ENCODE data around the gene MT4.

The MT4 gene

DNA sequence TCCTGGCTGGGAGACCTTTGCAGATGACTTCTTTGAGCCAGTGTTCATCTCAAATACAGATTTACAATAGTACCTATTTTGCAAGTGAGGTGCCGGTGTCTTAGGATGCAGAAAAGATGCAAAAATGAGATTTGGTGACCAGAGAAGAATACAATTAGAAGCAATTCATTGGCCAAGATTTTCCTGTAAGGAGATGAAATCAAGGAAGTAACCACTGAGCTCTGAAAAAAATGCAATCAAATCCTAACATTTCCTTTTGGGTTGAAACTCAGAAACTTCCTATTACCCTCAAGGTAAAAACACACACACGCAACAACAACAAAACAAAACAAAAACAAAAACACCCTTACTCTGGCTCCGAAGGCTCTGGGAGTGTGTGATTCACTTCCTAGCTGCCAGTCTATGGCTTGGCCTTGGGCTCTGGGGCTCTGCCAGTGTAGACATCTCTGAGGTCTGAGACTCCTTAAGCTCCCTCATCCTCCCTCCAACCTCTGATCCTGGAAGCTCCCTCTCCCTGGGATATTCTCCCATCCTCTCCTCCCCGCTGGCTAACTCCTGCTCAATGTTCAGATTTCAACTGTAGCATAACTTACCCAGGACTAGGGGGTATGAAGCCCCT is 16.8 kb upstream of the MT4 start:
- DNase-seq = no peak
- Mint-ChIP-seq H3K9me3 (no peaks in the 10 kb centered on the region), H3K36me3 (ENCODE audit: low read depth) (no peaks in the 10 kb centered on the region), H3K27me3 (peaks cover 1% of the 10 kb centered on the region), H3K27ac (peak overlapping the region; percentile 33), H3K4me1 (ENCODE audit: low read depth) (peaks cover 20% of the 10 kb centered on the region), H3K4me3 (no peak overlapping the region)

DNA sequence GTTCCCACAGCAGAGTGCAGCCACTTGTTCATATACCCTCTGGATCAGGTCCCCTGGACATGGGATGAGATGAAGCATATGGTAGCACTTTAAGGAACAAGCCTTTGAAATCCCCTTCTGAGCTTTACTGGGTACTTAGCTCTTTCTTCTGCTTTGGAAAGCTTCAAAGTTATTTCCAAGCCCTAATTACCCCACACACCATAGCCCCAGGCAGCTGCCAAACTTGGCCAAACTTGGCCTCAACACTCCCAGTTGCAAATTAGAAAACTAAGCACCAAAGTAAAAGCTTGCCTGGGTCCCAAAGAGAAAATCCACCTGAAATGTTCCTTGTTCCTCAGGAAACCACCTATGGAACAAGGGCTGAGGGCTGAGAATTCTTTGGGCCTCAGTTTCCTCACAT is 15.7 kb upstream of the MT4 start:
- H3K4me3 Mint-ChIP-seq = no peak overlapping the region
- H3K36me3 Mint-ChIP-seq (ENCODE audit: low read depth) = no peaks in the 10 kb centered on the region
- H3K27me3 Mint-ChIP-seq = peaks cover 10% of the 10 kb centered on the region
- no peak for DNase-seq
- H3K9me3 Mint-ChIP-seq = no peaks in the 10 kb centered on the region
- peaks cover 20% of the 10 kb centered on the region for H3K4me1 Mint-ChIP-seq (ENCODE audit: low read depth)
- H3K27ac Mint-ChIP-seq = no peak overlapping the region

DNA sequence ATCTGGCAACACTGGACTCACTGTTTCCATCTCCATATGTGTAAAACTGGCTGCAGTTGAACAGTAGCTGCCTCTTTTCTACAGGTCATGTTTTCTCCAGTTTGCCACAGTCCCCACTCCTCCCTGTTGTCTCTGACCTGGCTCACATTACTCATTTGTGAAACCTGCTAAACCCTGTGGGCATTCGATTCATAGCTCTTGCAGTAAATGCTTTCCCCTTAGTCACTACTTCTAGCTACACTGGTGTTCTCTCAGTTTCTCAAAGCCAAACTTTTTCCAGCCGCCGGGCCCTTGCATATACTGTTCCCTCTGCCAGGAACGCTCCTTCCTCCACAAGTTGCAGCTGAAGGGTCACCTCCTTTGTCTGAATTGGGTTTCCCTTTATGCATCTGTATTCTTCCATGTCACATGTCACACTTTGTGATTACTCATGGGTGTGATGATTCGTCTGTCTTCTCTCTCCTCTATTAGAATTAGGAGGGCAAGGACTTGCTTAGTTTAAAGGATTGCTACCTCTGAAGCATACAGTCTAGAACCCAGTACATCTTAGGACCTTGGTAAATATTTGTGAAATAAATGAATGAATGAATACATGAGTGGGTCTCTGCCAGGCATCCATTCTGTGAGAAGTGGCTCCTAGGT is 15.0 kb upstream of the MT4 start:
- Mint-ChIP-seq H3K36me3 (ENCODE audit: low read depth) (no peaks in the 10 kb centered on the region), H3K4me3 (no peak overlapping the region), H3K27ac (peak overlapping the region; percentile 3), H3K27me3 (peaks cover 10% of the 10 kb centered on the region), H3K9me3 (no peaks in the 10 kb centered on the region), H3K4me1 (ENCODE audit: low read depth) (peaks cover 20% of the 10 kb centered on the region)
- DNase-seq = peak; percentile 31

DNA sequence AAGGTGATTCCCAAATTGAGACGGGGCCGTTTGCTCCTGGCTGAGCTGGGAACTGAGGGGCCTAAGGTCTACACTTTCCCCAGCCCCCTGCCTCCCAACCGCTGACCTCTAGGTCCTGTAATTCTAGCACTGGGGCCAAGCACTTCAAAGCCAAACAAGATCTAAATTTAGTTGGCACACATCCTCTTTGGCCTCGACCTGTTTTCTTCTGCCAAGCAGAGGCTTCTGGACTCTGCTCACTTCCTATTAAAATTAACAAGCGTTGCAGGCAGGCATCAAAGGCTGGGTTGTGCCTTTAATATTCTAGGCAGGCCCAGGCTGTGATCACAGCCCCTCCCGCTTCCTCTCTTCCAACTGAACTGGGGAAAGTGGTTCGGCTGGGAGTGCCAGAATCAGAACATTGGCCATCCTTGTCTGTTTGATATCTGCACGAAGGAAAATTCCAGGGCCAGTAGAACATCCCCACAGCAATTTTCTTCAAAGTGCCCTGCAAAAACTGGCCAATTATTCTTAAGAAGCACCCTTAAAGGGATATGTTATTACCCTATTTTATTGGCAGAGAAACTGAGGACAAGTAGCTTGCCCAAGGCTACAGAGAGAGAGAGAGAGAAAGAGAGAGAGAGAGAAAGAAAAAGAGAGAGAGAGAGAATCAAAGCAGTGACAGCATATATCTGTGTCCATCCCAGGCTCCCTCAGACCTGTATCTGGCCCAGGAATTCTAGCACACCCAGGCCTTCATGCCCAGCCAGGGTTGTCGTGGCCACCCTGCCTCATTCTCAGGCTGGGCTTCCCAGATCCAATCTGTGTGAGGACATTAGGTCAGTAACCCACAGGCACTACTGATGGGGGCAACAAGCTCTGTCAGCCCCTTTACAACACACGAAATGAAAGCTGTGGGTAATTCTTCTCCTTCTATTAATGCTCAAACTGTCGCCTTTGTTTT is 12.8 kb upstream of the MT4 start:
- Mint-ChIP-seq H3K4me3 (no peak overlapping the region), H3K4me1 (ENCODE audit: low read depth) (peaks cover 20% of the 10 kb centered on the region), H3K36me3 (ENCODE audit: low read depth) (no peaks in the 10 kb centered on the region), H3K27ac (no peak overlapping the region), H3K27me3 (peaks cover 15% of the 10 kb centered on the region), H3K9me3 (no peaks in the 10 kb centered on the region)
- no peak for DNase-seq

DNA sequence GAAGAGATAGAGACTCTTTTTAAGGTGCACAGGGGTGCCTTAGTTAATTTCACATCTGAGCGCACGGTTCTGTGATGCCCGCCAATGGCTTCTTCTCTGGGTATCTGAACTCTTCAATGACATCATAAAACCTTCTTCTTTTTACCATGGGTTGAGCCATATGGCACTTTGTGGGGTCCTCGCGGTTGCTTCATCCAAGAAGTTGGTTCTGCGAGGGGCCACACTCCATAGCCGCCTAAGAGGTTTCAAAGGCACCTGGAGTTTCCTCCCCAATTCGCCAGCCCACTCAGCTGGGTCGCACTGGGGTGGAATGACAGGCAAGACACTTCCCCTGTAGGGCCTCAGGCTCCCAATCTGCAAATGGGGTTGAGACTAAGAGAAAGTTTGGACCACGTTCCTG is 10.4 kb upstream of the MT4 start:
- Mint-ChIP-seq H3K4me3 (no peak overlapping the region), H3K9me3 (no peaks in the 10 kb centered on the region), H3K27me3 (peaks cover 15% of the 10 kb centered on the region), H3K4me1 (ENCODE audit: low read depth) (peaks cover 6% of the 10 kb centered on the region), H3K27ac (no peak overlapping the region), H3K36me3 (ENCODE audit: low read depth) (no peaks in the 10 kb centered on the region)
- no peak for DNase-seq

DNA sequence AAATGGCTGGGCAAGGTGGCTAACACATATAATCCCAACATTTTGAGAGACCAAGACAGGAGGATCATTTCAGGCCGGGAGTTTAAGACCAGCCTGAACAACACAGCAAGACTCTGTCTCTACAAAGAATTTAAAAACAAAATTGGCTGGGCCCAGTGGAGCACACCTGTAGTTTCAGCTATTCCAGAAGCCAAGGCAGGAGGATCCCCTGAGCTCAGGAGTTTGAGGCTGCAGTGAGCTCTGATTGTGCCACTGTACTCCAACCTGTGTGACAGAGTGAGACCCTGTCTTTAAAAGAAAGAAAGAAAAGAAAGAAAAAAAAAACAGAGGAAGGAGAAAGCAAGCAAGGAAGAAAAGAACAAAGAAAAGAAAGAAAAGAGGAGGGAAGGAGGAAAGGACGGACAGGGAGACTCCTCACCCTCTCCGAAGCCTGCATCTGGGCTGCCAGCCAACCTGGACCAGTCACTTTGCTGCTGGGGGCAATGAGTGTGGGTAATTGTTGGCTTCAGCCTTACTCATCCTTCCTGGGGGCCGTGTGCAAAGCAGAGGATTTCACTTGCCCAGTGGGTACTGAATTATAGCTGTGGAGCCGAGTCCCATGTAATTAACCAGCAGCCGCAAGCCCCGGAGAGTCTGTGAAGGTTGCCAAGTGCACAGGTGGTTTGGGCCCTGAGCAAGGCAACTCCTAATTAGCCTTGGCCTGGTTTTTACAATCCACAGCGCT is 6.7 kb upstream of the MT4 start:
- Mint-ChIP-seq H3K4me3 (no peak overlapping the region), H3K27me3 (peaks cover 15% of the 10 kb centered on the region), H3K9me3 (no peaks in the 10 kb centered on the region), H3K27ac (no peak overlapping the region), H3K4me1 (ENCODE audit: low read depth) (no peaks in the 10 kb centered on the region), H3K36me3 (ENCODE audit: low read depth) (no peaks in the 10 kb centered on the region)
- no peak for DNase-seq

DNA sequence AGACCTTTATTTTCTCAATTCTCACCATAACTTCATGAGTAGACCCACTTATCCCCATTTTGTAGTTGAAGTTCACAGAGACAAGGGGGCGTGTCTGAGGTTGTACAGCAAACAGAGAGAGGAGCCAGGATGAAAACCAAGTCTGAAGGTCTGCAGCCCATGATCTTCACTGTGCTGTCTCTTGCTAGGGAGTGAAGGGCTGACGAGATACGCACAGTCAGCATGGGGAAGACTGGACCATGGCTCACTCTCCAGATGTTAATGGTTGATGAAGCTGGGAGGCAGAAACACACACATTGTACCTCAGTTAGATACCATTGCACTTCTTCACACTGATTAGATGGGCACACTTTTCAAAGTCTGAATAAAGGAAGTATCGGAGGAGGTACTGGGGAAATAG is 5.8 kb upstream of the MT4 start:
- no peak for DNase-seq
- H3K9me3 Mint-ChIP-seq = no peaks in the 10 kb centered on the region
- peaks cover 8% of the 10 kb centered on the region for H3K27me3 Mint-ChIP-seq
- H3K36me3 Mint-ChIP-seq (ENCODE audit: low read depth) = no peaks in the 10 kb centered on the region
- no peak overlapping the region for H3K27ac Mint-ChIP-seq
- H3K4me1 Mint-ChIP-seq (ENCODE audit: low read depth) = no peaks in the 10 kb centered on the region
- no peak overlapping the region for H3K4me3 Mint-ChIP-seq

DNA sequence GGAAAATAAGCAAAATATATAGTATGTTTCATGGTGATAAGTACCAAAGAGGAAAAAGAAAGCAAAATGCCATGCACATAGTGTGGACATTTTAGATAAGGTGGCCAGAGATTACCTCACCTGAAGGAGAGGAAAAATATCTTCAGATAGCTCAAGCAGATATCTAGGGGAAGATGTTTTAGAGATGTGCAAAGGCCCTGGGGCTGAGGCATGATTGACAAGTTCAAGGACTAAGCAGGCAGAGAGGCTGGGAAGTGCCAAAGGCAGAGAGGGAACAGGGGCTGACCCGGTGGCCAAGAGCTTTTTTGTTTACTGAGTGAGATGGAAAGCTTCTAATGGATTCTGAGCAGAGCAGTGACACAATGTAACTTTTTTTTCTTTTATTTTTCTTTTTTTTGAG is 4.4 kb upstream of the MT4 start:
- H3K4me1 Mint-ChIP-seq (ENCODE audit: low read depth) = no peaks in the 10 kb centered on the region
- peaks cover 3% of the 10 kb centered on the region for H3K27me3 Mint-ChIP-seq
- DNase-seq = no peak
- no peaks in the 10 kb centered on the region for H3K9me3 Mint-ChIP-seq
- no peak overlapping the region for H3K27ac Mint-ChIP-seq
- H3K4me3 Mint-ChIP-seq = no peak overlapping the region
- H3K36me3 Mint-ChIP-seq (ENCODE audit: low read depth) = no peaks in the 10 kb centered on the region

DNA sequence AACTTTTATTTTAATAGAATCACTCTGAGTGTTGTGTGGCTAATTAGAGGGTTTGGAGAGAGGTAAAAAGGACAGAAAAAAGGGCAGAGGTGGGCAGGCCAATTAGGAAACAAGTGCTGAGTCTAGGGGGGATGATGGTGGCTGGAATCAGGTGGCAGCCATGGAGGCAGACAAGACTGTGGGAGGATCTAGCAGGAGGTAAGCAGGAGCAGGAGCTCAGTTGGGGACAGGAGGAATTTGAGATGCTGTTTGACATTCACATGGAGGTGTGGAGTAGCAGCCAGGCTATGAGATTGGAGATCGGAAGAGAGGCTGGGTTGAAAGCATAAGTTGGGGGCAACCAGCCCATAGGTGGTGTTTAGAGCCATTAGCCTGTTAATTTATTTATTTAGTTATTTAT is 3.7 kb upstream of the MT4 start:
- no peaks in the 10 kb centered on the region for H3K4me1 Mint-ChIP-seq (ENCODE audit: low read depth)
- no peak for DNase-seq
- no peaks in the 10 kb centered on the region for H3K9me3 Mint-ChIP-seq
- H3K36me3 Mint-ChIP-seq (ENCODE audit: low read depth) = no peaks in the 10 kb centered on the region
- H3K27me3 Mint-ChIP-seq = peaks cover 3% of the 10 kb centered on the region
- H3K27ac Mint-ChIP-seq = no peak overlapping the region
- no peak overlapping the region for H3K4me3 Mint-ChIP-seq

DNA sequence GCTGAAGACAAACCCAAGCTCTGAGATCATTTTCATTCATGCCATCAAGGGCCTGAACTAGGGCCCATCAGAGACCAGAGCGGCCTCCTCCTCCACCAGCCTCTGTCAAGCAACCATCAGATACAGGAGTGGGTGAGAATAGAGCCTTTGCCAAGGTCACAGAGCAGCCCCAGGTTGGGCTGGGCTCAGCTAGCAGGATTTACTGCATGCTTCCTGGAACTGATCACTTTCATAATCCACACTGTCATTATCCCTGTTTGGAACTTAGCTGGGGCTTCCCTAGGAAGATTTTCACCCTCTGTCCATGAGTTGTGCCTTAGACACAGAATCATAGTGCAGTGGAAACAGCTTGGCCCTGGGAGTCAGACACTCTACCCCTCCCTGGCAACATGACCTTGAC is 5.1 kb downstream of the MT4 start:
- Mint-ChIP-seq H3K27ac (no peak overlapping the region), H3K27me3 (no peaks in the 10 kb centered on the region), H3K9me3 (no peaks in the 10 kb centered on the region), H3K4me3 (no peak overlapping the region), H3K4me1 (ENCODE audit: low read depth) (no peaks in the 10 kb centered on the region), H3K36me3 (ENCODE audit: low read depth) (no peaks in the 10 kb centered on the region)
- no peak for DNase-seq

DNA sequence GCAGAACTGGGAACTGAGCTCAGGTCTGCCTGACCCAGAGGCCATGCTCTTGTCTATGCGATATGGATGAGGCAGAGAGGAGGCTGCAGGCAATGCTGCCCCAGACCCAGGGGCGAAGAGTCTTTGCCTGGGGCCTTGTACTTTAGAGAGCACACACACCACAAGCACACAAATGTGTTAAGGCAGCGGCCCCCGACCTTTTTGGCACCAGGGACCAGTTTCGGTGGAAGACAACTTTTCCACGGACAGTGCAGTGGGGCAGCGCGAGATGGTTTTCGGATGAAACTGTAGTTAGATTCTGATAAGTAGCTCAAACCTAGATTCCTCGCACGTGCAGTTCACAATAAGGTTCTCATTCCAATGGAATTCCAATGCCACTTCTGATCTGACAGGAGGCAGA is 6.7 kb downstream of the MT4 start:
- Mint-ChIP-seq H3K27me3 (no peaks in the 10 kb centered on the region), H3K27ac (no peak overlapping the region), H3K4me1 (ENCODE audit: low read depth) (no peaks in the 10 kb centered on the region), H3K4me3 (no peak overlapping the region), H3K36me3 (ENCODE audit: low read depth) (no peaks in the 10 kb centered on the region), H3K9me3 (no peaks in the 10 kb centered on the region)
- no peak for DNase-seq

DNA sequence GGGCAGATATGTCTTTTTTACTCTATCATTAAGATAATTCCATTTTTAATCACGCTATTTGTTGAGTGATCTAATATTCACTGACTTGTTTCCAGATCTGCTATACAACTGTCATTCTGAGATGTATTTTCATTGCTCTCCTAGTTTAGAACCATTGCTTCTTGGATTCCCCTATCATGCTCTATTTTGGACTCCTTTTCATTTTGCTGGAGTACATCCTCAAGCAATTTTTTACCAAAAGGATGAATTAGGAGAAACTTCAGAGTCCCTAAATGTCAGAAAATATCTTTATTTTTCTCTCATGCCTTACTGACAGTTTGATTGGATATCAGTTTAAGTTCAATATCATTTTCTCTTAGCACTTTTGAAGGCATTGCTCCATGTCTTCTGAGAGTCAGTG is 9.8 kb downstream of the MT4 start:
- Mint-ChIP-seq H3K4me3 (no peak overlapping the region), H3K36me3 (ENCODE audit: low read depth) (no peaks in the 10 kb centered on the region), H3K27me3 (no peaks in the 10 kb centered on the region), H3K4me1 (ENCODE audit: low read depth) (peaks cover 6% of the 10 kb centered on the region), H3K27ac (no peak overlapping the region), H3K9me3 (no peaks in the 10 kb centered on the region)
- no peak for DNase-seq

DNA sequence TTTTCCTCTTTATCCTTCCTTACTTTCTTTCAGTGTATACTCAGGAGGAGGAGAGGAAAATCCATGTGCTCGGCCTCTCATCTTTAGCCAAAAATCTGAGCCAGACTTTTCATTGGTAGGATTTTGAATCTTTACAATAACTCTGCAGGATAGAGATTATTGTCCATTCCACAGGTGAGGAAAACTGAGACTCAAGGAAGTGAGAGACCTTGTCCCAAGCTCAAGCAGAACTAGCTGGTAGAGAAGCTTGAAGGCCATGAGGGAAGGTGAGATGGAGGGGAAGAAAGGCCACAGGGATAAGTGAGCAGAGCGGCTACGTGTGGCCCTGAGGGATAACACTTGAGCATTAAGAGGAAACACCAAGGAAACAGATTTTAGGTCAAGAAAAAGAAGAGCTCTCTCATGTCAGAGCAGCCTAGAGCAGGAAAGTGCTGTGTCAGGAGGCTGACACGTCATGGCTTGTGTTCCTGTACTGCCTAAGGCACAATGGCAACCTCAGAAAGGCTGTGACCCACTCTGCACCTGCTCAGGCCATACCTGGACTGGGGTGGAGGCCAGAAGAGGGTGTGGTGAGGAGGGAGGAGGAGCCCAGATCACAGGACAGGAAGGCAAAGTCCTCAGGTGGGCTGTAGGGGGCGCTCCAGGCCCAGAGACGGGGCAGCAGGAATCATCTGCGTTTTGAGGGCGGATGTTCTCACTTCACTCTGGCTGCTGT is 11.9 kb downstream of the MT4 start:
- Mint-ChIP-seq H3K36me3 (ENCODE audit: low read depth) (no peaks in the 10 kb centered on the region), H3K9me3 (no peaks in the 10 kb centered on the region), H3K27me3 (no peaks in the 10 kb centered on the region), H3K27ac (no peak overlapping the region), H3K4me3 (no peak overlapping the region), H3K4me1 (ENCODE audit: low read depth) (peaks cover 6% of the 10 kb centered on the region)
- DNase-seq = peak; percentile 87

DNA sequence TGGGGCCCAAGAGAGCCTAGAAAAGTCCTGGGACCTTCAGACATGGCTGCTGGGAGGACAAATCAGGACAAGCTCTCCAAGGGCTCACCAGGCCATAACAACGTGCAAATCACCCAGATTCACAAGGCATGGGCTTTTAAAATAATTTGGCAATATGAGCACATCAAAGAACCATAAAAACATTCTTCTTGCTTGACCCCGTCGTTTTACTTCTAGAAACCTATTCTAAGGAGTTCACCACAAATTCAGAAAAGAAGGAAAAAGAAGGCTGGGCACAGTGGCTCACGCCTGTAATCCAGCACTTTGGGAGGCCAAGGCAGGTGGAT is 12.4 kb downstream of the MT4 start:
- H3K27me3 Mint-ChIP-seq = no peaks in the 10 kb centered on the region
- H3K36me3 Mint-ChIP-seq (ENCODE audit: low read depth) = no peaks in the 10 kb centered on the region
- peak overlapping the region; percentile 41 for H3K27ac Mint-ChIP-seq
- peaks cover 6% of the 10 kb centered on the region for H3K4me1 Mint-ChIP-seq (ENCODE audit: low read depth)
- H3K4me3 Mint-ChIP-seq = no peak overlapping the region
- no peaks in the 10 kb centered on the region for H3K9me3 Mint-ChIP-seq
- no peak for DNase-seq
